ENCODE data around the gene DNAH10. TPM values are rescaled to one million over a fixed set of nuclear protein-coding genes. Genes with fewer than 3 reads are reported as not detected.
A peak's percentile ranks its signal among the peaks of the same experiment; 100 is the strongest.
"Not testable (repeated sequence)": the region's sequence is repeated elsewhere in the genome, so short reads cannot be mapped to it uniquely, and the experiment has no call there.

DNAH10 gene
- polyA plus RNA-seq, 1 donor from 2014 or later = 0.40 TPM

GRCh38 chr12:123900871-123901376 lies 138.8 kb downstream of the DNAH10 start:
- H3K4me1 Mint-ChIP-seq = peaks cover 4 to 6% (median 4%) of the 10 kb centered on the region in 3 donors
- peak overlapping the region in 1 of 3 donors; percentile 50 for H3K27ac Mint-ChIP-seq
- peaks cover 13% of the 10 kb centered on the region for H3K27me3 Mint-ChIP-seq
- no peaks in the 10 kb centered on the region for H3K9me3 Mint-ChIP-seq
- no peak overlapping the region for H3K4me3 Mint-ChIP-seq
- H3K36me3 Mint-ChIP-seq = no peaks in the 10 kb centered on the region

GRCh38 chr12:123902821-123903220 lies 140.7 kb downstream of the DNAH10 start:
- Mint-ChIP-seq H3K27me3 (peaks cover 13% of the 10 kb centered on the region), H3K27ac (no peak overlapping the region), H3K9me3 (no peaks in the 10 kb centered on the region), H3K36me3 (no peaks in the 10 kb centered on the region), H3K4me3 (no peak overlapping the region), H3K4me1 (peaks cover 4 to 6% (median 4%) of the 10 kb centered on the region in 3 donors)

GRCh38 chr12:123903301-123904065 lies 141.4 kb downstream of the DNAH10 start:
- H3K27ac Mint-ChIP-seq = no peak overlapping the region
- H3K36me3 Mint-ChIP-seq = no peaks in the 10 kb centered on the region
- peaks cover 4 to 6% (median 4%) of the 10 kb centered on the region in 3 donors for H3K4me1 Mint-ChIP-seq
- peaks cover 13% of the 10 kb centered on the region for H3K27me3 Mint-ChIP-seq
- no peaks in the 10 kb centered on the region for H3K9me3 Mint-ChIP-seq
- no peak overlapping the region for H3K4me3 Mint-ChIP-seq

GRCh38 chr12:123905319-123905925 lies 143.3 kb downstream of the DNAH10 start:
- Mint-ChIP-seq H3K27me3 (peaks cover 13% of the 10 kb centered on the region), H3K27ac (no peak overlapping the region), H3K4me1 (peaks cover 4 to 6% (median 5%) of the 10 kb centered on the region in 3 donors), H3K4me3 (no peak overlapping the region), H3K36me3 (no peaks in the 10 kb centered on the region), H3K9me3 (no peaks in the 10 kb centered on the region)

GRCh38 chr12:123906711-123907420 lies 144.8 kb downstream of the DNAH10 start:
- Mint-ChIP-seq H3K9me3 (no peaks in the 10 kb centered on the region), H3K36me3 (no peaks in the 10 kb centered on the region), H3K4me3 (no peak overlapping the region), H3K4me1 (peaks cover 6 to 9% (median 9%) of the 10 kb centered on the region in 3 donors), H3K27ac (no peak overlapping the region), H3K27me3 (peaks cover 13% of the 10 kb centered on the region)

GRCh38 chr12:123907726-123908476 lies 145.8 kb downstream of the DNAH10 start:
- Mint-ChIP-seq H3K27me3 (peaks cover 5% of the 10 kb centered on the region), H3K9me3 (no peaks in the 10 kb centered on the region), H3K36me3 (no peaks in the 10 kb centered on the region), H3K4me3 (no peak overlapping the region), H3K27ac (no peak overlapping the region), H3K4me1 (peaks cover 6 to 10% (median 9%) of the 10 kb centered on the region in 3 donors)

- no peak overlapping the region for H3K4me3 Mint-ChIP-seq
- H3K4me1 Mint-ChIP-seq = peaks cover 6 to 10% (median 9%) of the 10 kb centered on the region in 3 donors
- peaks cover 1% of the 10 kb centered on the region for H3K27me3 Mint-ChIP-seq
- no peak overlapping the region for H3K27ac Mint-ChIP-seq
- H3K36me3 Mint-ChIP-seq = no peaks in the 10 kb centered on the region
- H3K9me3 Mint-ChIP-seq = no peaks in the 10 kb centered on the region
Measured at GRCh38 chr12:123908884-123909725, 147.0 kb downstream of the DNAH10 start.

GRCh38 chr12:123910057-123910456 lies 148.0 kb downstream of the DNAH10 start:
- Mint-ChIP-seq H3K4me3 (no peak overlapping the region), H3K9me3 (no peaks in the 10 kb centered on the region), H3K36me3 (no peaks in the 10 kb centered on the region), H3K4me1 (peaks cover 6 to 10% (median 9%) of the 10 kb centered on the region in 3 donors), H3K27ac (peak overlapping the region in 1 of 3 donors; percentile 52), H3K27me3 (no peaks in the 10 kb centered on the region)

GRCh38 chr12:123910761-123911193 lies 148.7 kb downstream of the DNAH10 start:
- no peaks in the 10 kb centered on the region for H3K27me3 Mint-ChIP-seq
- no peak overlapping the region for H3K4me3 Mint-ChIP-seq
- H3K36me3 Mint-ChIP-seq = no peaks in the 10 kb centered on the region

GRCh38 chr12:123911672-123912409 lies 149.7 kb downstream of the DNAH10 start:
- not testable (repeated sequence) for H3K4me3 Mint-ChIP-seq, H3K9me3 Mint-ChIP-seq, H3K36me3 Mint-ChIP-seq, H3K4me1 Mint-ChIP-seq, H3K27ac Mint-ChIP-seq, H3K27me3 Mint-ChIP-seq

More at GRCh38 chr12:123910761-123911193, 148.7 kb downstream of the DNAH10 start:
- Mint-ChIP-seq H3K4me1 (peaks cover 0 to 5% (median 5%) of the 10 kb centered on the region in 3 donors), H3K9me3 (no peaks in the 10 kb centered on the region), H3K27ac (peak overlapping the region in 1 of 3 donors; percentile 59)

GRCh38 chr12:123912415-123913380 lies 150.6 kb downstream of the DNAH10 start:
- Mint-ChIP-seq H3K4me3 (peak overlapping the region in 1 of 4 donors; percentile 8), H3K27ac (no peak overlapping the region), H3K36me3 (peaks cover 1% of the 10 kb centered on the region), H3K4me1 (peaks cover 0 to 5% (median 5%) of the 10 kb centered on the region in 3 donors), H3K9me3 (no peaks in the 10 kb centered on the region), H3K27me3 (peaks cover 1% of the 10 kb centered on the region)

GRCh38 chr12:123914726-123915333 lies 152.7 kb downstream of the DNAH10 start:
- Mint-ChIP-seq H3K27me3 (peaks cover 1% of the 10 kb centered on the region), H3K4me3 (no peak overlapping the region), H3K4me1 (peaks cover 0 to 5% (median 5%) of the 10 kb centered on the region in 3 donors), H3K27ac (no peak overlapping the region), H3K36me3 (peaks cover 1% of the 10 kb centered on the region), H3K9me3 (no peaks in the 10 kb centered on the region)

All from IgD-negative memory B cell (primary cell).